K562 (cell line): ENCODE results near the gene SLC39A11. TPM values are rescaled to one million over a fixed set of nuclear protein-coding genes. Genes with fewer than 3 reads are reported as not detected.
A peak's percentile ranks its signal among the peaks of the same experiment; 100 is the strongest.

Source experiments
- E2F8 ChIP-seq: fragments of 450-650 bp; IDR thresholded peaks from 2 replicates; pipeline ENCODE4 v1.7.1; 2018; ENCODE audit warnings: mild to moderate bottlenecking, low read depth; ENCODE audit not compliant: partially characterized antibody
- ELF1 ChIP-seq: fragments of 200-800 bp; sonication (Bioruptor generic); IDR thresholded peaks from 2 replicates; pipeline ENCODE4 v1.6.1; 2016; ENCODE audit warnings: missing genetic modification characterization, missing compliant biosample characterization
- ELF4 ChIP-seq: fragments of 450-650 bp; formaldehyde crosslinking; IDR thresholded peaks from 2 replicates; pipeline ENCODE4 v1.4.0; 2022; ENCODE audit warnings: missing genetic modification characterization
- FOS ChIP-seq: IDR thresholded peaks from 3 replicates; pipeline ENCODE4 v1.6.1; 2011; ENCODE audit not compliant: insufficient read length; ENCODE audit errors: extremely low read depth
- FOXJ3 ChIP-seq: sonication (generic); formaldehyde crosslinking; IDR thresholded peaks from 2 replicates; pipeline ENCODE4 v1.4.0; 2020; ENCODE audit warnings: mild to moderate bottlenecking, missing genetic modification reagents
- GABPB1 ChIP-seq: sonication (generic); formaldehyde crosslinking; IDR thresholded peaks from 2 replicates; pipeline ENCODE4 v1.8.0; 2022; ENCODE audit warnings: mild to moderate bottlenecking, missing genetic modification reagents
- GATA2 ChIP-seq: sonication (generic); formaldehyde crosslinking; IDR thresholded peaks from 2 replicates; pipeline ENCODE4 v1.4.0; 2020; ENCODE audit warnings: mild to moderate bottlenecking, missing genetic modification reagents
- KLF13 ChIP-seq: fragments of 450-650 bp; IDR thresholded peaks from 2 replicates; pipeline ENCODE4 v1.6.1; 2016; ENCODE audit warnings: missing genetic modification characterization, low read depth, mild to moderate bottlenecking, missing compliant biosample characterization, moderate library complexity, borderline replicate concordance
- MBD2 ChIP-seq: sonication (generic); IDR thresholded peaks from 2 replicates; pipeline ENCODE4 v1.6.1; 2016; ENCODE audit warnings: low read depth, borderline replicate concordance
- MNT ChIP-seq, 2 experiments: fragments of 450-650 bp; conservative IDR thresholded peaks; 2 replicates each; pipeline ENCODE4 v1.6.1; 2017; ENCODE audit warnings: mild to moderate bottlenecking in 2 of 2, moderate library complexity in 2 of 2
- NBN ChIP-seq: fragments of 450-650 bp; IDR thresholded peaks from 2 replicates; pipeline ENCODE4 v1.6.1; 2016; ENCODE audit warnings: low read depth, mild to moderate bottlenecking
- NRF1 ChIP-seq, 2 experiments: fragments of 450-650 bp; IDR thresholded peaks in 1 of 2; conservative IDR thresholded peaks in 1 of 2; 2 replicates each; pipeline ENCODE4 v1.6.1; 2014; ENCODE audit warnings: mild to moderate bottlenecking in 2 of 2
- SMARCC2 ChIP-seq: fragments of 450-650 bp; IDR thresholded peaks from 2 replicates; pipeline ENCODE4 v1.6.1; 2017; ENCODE audit warnings: antibody characterized with exemption, moderate library complexity, mild to moderate bottlenecking, low read depth
- STAG1 ChIP-seq: sonication (generic); formaldehyde crosslinking; IDR thresholded peaks from 2 replicates; pipeline ENCODE4 v1.5.0; 2020; ENCODE audit warnings: missing genetic modification reagents, borderline replicate concordance
- STAT5A ChIP-seq: IDR thresholded peaks from 2 replicates; pipeline ENCODE4 v1.6.1; 2012; ENCODE audit warnings: low read length, inconsistent platforms, borderline replicate concordance
- SUPT5H ChIP-seq: fragments of 450-650 bp; IDR thresholded peaks from 2 replicates; pipeline ENCODE4 v1.6.1; 2016
- TCF3 ChIP-seq: sonication (generic); formaldehyde crosslinking; IDR thresholded peaks from 2 replicates; pipeline ENCODE4 v1.4.0; 2020; ENCODE audit warnings: mild to moderate bottlenecking, missing genetic modification reagents
- ZBTB49 ChIP-seq: sonication (generic); formaldehyde crosslinking; IDR thresholded peaks from 2 replicates; pipeline ENCODE4 v1.8.0; 2022; ENCODE audit warnings: missing genetic modification reagents, mild to moderate bottlenecking, borderline replicate concordance
- ZNF583 ChIP-seq: fragments of 250-450 bp; sonication (Bioruptor Pico); IDR thresholded peaks from 2 replicates; pipeline ENCODE4 v1.4.0; 2020
- ZNF766 ChIP-seq: fragments of 200-800 bp; sonication (Bioruptor generic); conservative IDR thresholded peaks from 2 replicates; pipeline ENCODE4 v1.6.1; 2016; ENCODE audit warnings: missing genetic modification characterization, missing compliant biosample characterization
- ZNF79 ChIP-seq: fragments of 250-450 bp; sonication (Bioruptor Pico); IDR thresholded peaks from 2 replicates; pipeline ENCODE4 v1.4.0; 2020; ENCODE audit warnings: low read depth, mild to moderate bottlenecking, moderate library complexity
- polyA plus RNA-seq, 8 experiments: library from polyadenylated mRNA; depleted of rRNA in 4 of 8; stranded (reverse) in 5 of 8; unstranded in 3 of 8; fragments of >200 nt; fragmentation: Nextera tagmentation in 2 of 8; fragmentation: Illumina TruSeq in 1 of 8; extraction: Ambion mirVana in 2 of 8; extraction: Trizol in 1 of 8; gene quantifications; 2 replicates each; pipeline versions ENCODE4 v1.2.1 to v1.2.3, GENCODE V29; 2011 to 2014; ENCODE audit warnings: inconsistent platforms in 1 of 8, missing spikeins in 1 of 8
- total RNA-seq, 7 experiments: library from RNA; depleted of rRNA in 6 of 7; stranded (reverse); fragments of >200 nt in 6 of 7; fragmentation: Illumina TruSeq in 2 of 7; extraction: Trizol in 2 of 7; gene quantifications; 2 replicates each; pipeline versions ENCODE4 v1.2.1 to v1.2.3, GENCODE V29; 2011 to 2021; ENCODE audit warnings: low replicate concordance in 1 of 7

Gene SLC39A11
- total and polyA plus RNA-seq, 9 of the 15 experiments (the other 6 are each of a cell fraction or from before 2014, with no cell fraction given) = 10.5 to 26.4 (median 13.4) TPM

- TF ChIP-seq GABPB1 = peak; percentile 75
- TF ChIP-seq KLF13 (tag) = no peak
- TF ChIP-seq NBN = peak; percentile 53
- no peak for TF ChIP-seq FOS
- peak; percentile 58 for TF ChIP-seq ELF1
- peak; percentile 75 for TF ChIP-seq ELF4 (CRISPR knock-in tag)
- TF ChIP-seq STAG1 (CRISPR knock-in tag) = no peak
- TF ChIP-seq FOXJ3 (CRISPR knock-in tag) = no peak
- TF ChIP-seq SUPT5H = peak; percentile 64
- TF ChIP-seq ZNF79 (CRISPR knock-in tag) = 0 out of 2 replicates have a peak, but pooled peaks have one; percentile 24
- TF ChIP-seq GATA2 (CRISPR knock-in tag) = peak; percentile 77
- 0 out of 4 replicates have a peak, but pooled peaks of 1 of the 2 experiments have one; percentile 44 for TF ChIP-seq MNT (conservative IDR thresholded peaks at IDR 0.05)
- peak; percentile 46; the same call in 1 of the 2 replicates for TF ChIP-seq STAT5A
- 0 out of 2 replicates have a peak, but pooled peaks have one; percentile 73 for TF ChIP-seq ZNF583
- TF ChIP-seq TCF3 (CRISPR knock-in tag) = peak; percentile 82
- no peak for TF ChIP-seq ZBTB49 (CRISPR knock-in tag)
- TF ChIP-seq ZNF766 (CRISPR knock-in tag) = peak; percentile 66; the same call in 1 of the 2 replicates
- peak; percentile 28; the same call in 1 of the 2 replicates for TF ChIP-seq MBD2
- TF ChIP-seq E2F8 = peak; percentile 33
- peak; percentile 48; the same call in 1 of the 2 replicates for TF ChIP-seq SMARCC2
- peak; percentile 49 to 58 for TF ChIP-seq NRF1 (conservative IDR thresholded peaks at IDR 0.05 in 1 of 2, IDR thresholded peaks at IDR 0.05 in 1 of 2)
Measured at GRCh38 chr17:73011016-73011486, 81.4 kb downstream of the SLC39A11 start (continued).
